ENCODE measurements around the gene ZBTB8A.
"Not testable (repeated sequence)": the region's sequence is repeated elsewhere in the genome, so short reads cannot be mapped to it uniquely, and the experiment has no call there.

ZBTB8A gene

DNA sequence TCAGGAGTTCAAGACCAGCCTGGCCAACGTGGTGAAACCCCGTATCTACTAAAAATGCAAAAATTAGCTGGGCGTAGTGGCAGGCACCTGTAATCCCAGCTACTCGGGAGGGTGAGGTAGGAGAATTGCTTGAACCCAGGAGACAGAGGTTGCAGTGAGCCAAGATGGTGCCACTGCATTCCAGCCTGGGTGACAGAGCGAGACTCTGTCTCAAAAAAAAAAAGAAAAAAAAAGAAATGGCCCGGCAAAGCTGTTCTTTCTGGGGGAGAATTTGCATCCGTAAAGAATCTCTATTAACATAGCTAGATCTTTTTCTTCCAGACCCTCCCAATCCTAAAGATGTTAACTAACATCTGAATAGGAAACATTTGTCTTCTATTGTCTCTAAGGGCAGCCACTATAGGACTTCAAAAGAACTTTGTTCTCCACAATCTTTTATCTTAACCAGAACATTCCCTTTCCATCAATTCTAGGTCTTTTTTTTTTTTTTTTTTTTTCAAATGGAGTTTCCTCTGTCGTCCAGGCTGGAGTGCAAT lies 103.1 kb downstream of the ZBTB8A start:
- ATAC-seq = not testable (repeated sequence)

DNA sequence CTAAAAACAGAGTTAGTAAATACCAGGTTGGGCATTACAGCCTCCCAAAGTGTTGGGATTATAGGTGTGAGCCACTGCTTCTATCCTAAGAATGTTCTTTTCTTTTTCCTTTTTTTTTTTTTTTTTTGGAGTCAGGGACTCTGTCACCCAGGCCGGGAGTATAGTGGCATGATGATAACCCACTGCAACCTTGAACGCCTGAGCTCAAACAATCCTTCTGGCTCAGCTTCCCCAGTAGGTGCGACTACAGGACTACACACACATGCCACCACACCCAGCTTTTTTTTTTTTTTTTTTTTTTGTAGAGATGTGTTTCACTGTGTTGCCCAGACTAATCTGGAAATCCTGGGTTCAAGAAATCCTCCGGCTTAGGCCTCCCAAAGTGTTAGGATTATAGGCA lies 105.2 kb downstream of the ZBTB8A start:
- TF ChIP-seq, protein P1, sequence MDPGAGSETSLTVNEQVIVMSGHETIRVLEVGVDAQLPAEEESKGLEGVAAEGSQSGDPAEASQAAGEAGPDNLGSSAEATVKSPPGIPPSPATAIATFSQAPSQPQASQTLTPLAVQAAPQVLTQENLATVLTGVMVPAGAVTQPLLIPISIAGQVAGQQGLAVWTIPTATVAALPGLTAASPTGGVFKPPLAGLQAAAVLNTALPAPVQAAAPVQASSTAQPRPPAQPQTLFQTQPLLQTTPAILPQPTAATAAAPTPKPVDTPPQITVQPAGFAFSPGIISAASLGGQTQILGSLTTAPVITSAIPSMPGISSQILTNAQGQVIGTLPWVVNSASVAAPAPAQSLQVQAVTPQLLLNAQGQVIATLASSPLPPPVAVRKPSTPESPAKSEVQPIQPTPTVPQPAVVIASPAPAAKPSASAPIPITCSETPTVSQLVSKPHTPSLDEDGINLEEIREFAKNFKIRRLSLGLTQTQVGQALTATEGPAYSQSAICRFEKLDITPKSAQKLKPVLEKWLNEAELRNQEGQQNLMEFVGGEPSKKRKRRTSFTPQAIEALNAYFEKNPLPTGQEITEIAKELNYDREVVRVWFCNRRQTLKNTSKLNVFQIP (CRISPR knock-in tag; IDR thresholded peaks at IDR 0.05; ENCODE audit: borderline replicate concordance, low read depth) = no peak
- TF ChIP-seq TCF4 (CRISPR knock-in tag; IDR thresholded peaks at IDR 0.05; ENCODE audit: borderline replicate concordance) (no peak), TOX (CRISPR knock-in tag; IDR thresholded peaks at IDR 0.05; ENCODE audit: borderline replicate concordance) (no peak), SNAI2 (CRISPR knock-in tag; IDR thresholded peaks at IDR 0.05) (no peak)
- TF ChIP-seq, protein P2, sequence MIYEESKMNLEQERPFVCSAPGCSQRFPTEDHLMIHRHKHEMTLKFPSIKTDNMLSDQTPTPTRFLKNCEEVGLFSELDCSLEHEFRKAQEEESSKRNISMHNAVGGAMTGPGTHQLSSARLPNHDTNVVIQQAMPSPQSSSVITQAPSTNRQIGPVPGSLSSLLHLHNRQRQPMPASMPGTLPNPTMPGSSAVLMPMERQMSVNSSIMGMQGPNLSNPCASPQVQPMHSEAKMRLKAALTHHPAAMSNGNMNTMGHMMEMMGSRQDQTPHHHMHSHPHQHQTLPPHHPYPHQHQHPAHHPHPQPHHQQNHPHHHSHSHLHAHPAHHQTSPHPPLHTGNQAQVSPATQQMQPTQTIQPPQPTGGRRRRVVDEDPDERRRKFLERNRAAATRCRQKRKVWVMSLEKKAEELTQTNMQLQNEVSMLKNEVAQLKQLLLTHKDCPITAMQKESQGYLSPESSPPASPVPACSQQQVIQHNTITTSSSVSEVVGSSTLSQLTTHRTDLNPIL (CRISPR knock-in tag; IDR thresholded peaks at IDR 0.05; ENCODE audit: low read depth) = no peak
- ATAC-seq = no peak

DNA sequence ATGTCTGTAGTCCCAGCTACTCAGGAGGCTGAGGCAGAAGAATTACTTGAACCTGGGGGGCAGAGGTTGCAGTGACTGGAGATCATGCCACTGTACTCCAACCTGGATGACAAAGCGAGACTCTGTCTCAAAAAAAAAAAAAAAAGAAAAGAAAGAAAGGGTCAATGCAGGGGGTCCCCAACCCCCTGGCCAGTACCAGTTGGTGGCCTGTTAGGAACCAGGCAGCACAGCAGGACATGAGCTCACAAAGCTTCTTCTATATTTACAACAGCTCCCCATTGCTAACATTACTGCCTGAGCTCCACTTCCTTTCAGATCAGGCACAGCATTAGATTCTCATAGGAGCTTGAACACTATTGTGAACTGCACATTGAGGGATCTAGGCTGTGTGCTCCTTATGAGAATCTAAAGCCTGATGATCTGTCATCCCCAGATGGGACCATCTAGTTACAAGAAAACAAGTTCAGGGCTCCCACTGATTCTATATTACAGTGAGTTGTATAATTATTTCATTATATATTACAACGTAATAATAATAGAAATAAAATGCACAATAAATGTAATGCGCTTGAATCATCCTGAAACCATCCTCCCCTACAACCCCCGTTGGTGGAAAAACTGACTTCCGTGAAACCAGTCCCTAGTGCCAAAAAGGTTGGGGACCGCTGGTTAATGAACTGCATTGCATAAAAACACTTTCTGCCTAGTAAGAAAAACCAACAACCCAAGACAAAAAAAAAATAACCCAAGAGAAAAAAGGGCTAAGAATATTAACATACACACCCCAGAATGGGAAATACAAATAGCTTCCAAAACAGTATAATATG lies 108.3 kb downstream of the ZBTB8A start:
- TF ChIP-seq ESRRG (CRISPR knock-in tag; IDR thresholded peaks at IDR 0.05) = no peak
- no peak for TF ChIP-seq ZC3H10 (CRISPR knock-in tag; IDR thresholded peaks at IDR 0.05)
- TF ChIP-seq ZNF565 (CRISPR knock-in tag; conservative IDR thresholded peaks at IDR 0.05; ENCODE audit: low read depth) = no peak
- TF ChIP-seq OSR1 (CRISPR knock-in tag; IDR thresholded peaks at IDR 0.05) = no peak
- TF ChIP-seq ZFP30 (CRISPR knock-in tag; IDR thresholded peaks at IDR 0.05) = no peak
- no peak for TF ChIP-seq ISL1 (CRISPR knock-in tag; IDR thresholded peaks at IDR 0.05)
- TF ChIP-seq, protein P3, sequence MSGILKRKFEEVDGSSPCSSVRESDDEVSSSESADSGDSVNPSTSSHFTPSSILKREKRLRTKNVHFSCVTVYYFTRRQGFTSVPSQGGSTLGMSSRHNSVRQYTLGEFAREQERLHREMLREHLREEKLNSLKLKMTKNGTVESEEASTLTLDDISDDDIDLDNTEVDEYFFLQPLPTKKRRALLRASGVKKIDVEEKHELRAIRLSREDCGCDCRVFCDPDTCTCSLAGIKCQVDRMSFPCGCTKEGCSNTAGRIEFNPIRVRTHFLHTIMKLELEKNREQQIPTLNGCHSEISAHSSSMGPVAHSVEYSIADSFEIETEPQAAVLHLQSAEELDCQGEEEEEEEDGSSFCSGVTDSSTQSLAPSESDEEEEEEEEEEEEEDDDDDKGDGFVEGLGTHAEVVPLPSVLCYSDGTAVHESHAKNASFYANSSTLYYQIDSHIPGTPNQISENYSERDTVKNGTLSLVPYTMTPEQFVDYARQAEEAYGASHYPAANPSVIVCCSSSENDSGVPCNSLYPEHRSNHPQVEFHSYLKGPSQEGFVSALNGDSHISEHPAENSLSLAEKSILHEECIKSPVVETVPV (CRISPR knock-in tag; IDR thresholded peaks at IDR 0.05) = no peak
- no peak for TF ChIP-seq ZFP3 (CRISPR knock-in tag; IDR thresholded peaks at IDR 0.05)
- no peak for TF ChIP-seq SNAI2 (CRISPR knock-in tag; IDR thresholded peaks at IDR 0.05)
- TF ChIP-seq ZNF8 (CRISPR knock-in tag; IDR thresholded peaks at IDR 0.05) = no peak
- TF ChIP-seq ZNF70 (CRISPR knock-in tag; IDR thresholded peaks at IDR 0.05) = no peak
- no peak for TF ChIP-seq BACH2 (CRISPR knock-in tag; IDR thresholded peaks at IDR 0.05; ENCODE audit: borderline replicate concordance)
- no peak for TF ChIP-seq TOX (CRISPR knock-in tag; IDR thresholded peaks at IDR 0.05; ENCODE audit: borderline replicate concordance)
- TF ChIP-seq, protein P4, sequence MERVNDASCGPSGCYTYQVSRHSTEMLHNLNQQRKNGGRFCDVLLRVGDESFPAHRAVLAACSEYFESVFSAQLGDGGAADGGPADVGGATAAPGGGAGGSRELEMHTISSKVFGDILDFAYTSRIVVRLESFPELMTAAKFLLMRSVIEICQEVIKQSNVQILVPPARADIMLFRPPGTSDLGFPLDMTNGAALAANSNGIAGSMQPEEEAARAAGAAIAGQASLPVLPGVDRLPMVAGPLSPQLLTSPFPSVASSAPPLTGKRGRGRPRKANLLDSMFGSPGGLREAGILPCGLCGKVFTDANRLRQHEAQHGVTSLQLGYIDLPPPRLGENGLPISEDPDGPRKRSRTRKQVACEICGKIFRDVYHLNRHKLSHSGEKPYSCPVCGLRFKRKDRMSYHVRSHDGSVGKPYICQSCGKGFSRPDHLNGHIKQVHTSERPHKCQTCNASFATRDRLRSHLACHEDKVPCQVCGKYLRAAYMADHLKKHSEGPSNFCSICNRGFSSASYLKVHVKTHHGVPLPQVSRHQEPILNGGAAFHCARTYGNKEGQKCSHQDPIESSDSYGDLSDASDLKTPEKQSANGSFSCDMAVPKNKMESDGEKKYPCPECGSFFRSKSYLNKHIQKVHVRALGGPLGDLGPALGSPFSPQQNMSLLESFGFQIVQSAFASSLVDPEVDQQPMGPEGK (CRISPR knock-in tag; IDR thresholded peaks at IDR 0.05; ENCODE audit: borderline replicate concordance) = no peak
- TF ChIP-seq PPARA (CRISPR knock-in tag; IDR thresholded peaks at IDR 0.05; ENCODE audit: borderline replicate concordance) = no peak
- no peak for ATAC-seq

DNA sequence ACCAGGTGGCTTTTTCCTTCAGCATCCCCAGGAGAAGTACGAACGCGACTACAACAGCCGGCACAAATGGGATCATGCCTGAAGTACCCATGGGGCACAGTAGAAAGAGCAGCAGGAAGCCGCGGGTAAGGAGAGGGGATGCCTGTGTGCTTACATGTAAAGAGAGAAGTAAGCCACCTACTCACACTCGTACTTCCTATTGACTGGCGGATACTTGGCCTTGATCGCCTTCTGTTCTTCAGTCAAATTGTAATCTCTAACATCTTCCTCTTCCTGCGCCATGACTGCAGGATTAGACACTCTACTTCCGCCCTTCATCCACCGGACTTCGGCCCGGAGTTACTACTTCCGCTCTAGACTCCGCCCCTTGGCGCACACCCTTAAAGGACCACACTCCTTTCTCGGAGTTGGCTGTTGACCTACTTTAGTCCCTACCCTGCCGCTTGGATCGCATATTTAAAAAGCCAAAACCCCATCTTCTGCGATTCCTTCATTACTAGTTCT lies 111.1 kb downstream of the ZBTB8A start, which contains the start of gene ZBTB8OS:
TSS of gene ZBTB8OS (minus strand) at position 303 of the 504 bp plus-strand sequence. CDS start at position 282, 21 bp downstream.
- peak; percentile 90 for ATAC-seq
- TF ChIP-seq, protein P2 (CRISPR knock-in tag; IDR thresholded peaks at IDR 0.05; ENCODE audit: low read depth) = no peak
- no peak for TF ChIP-seq ZFP3 (CRISPR knock-in tag; IDR thresholded peaks at IDR 0.05)
- TF ChIP-seq ZNF565 (CRISPR knock-in tag; conservative IDR thresholded peaks at IDR 0.05; ENCODE audit: low read depth) = no peak
- no peak for TF ChIP-seq OSR1 (CRISPR knock-in tag; IDR thresholded peaks at IDR 0.05)
- TF ChIP-seq, protein P5, sequence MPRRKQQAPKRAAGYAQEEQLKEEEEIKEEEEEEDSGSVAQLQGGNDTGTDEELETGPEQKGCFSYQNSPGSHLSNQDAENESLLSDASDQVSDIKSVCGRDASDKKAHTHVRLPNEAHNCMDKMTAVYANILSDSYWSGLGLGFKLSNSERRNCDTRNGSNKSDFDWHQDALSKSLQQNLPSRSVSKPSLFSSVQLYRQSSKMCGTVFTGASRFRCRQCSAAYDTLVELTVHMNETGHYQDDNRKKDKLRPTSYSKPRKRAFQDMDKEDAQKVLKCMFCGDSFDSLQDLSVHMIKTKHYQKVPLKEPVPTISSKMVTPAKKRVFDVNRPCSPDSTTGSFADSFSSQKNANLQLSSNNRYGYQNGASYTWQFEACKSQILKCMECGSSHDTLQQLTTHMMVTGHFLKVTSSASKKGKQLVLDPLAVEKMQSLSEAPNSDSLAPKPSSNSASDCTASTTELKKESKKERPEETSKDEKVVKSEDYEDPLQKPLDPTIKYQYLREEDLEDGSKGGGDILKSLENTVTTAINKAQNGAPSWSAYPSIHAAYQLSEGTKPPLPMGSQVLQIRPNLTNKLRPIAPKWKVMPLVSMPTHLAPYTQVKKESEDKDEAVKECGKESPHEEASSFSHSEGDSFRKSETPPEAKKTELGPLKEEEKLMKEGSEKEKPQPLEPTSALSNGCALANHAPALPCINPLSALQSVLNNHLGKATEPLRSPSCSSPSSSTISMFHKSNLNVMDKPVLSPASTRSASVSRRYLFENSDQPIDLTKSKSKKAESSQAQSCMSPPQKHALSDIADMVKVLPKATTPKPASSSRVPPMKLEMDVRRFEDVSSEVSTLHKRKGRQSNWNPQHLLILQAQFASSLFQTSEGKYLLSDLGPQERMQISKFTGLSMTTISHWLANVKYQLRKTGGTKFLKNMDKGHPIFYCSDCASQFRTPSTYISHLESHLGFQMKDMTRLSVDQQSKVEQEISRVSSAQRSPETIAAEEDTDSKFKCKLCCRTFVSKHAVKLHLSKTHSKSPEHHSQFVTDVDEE (CRISPR knock-in tag; IDR thresholded peaks at IDR 0.05) = no peak
- TF ChIP-seq, protein P1 (CRISPR knock-in tag; IDR thresholded peaks at IDR 0.05; ENCODE audit: borderline replicate concordance, low read depth) = no peak
- TF ChIP-seq RARB (CRISPR knock-in tag; IDR thresholded peaks at IDR 0.05) = no peak
- no peak for TF ChIP-seq PPARA (CRISPR knock-in tag; IDR thresholded peaks at IDR 0.05; ENCODE audit: borderline replicate concordance)
- TF ChIP-seq ZNF70 (CRISPR knock-in tag; IDR thresholded peaks at IDR 0.05) = no peak
- TF ChIP-seq ZNF8 (CRISPR knock-in tag; IDR thresholded peaks at IDR 0.05) = no peak
- TF ChIP-seq ZFP30 (CRISPR knock-in tag; IDR thresholded peaks at IDR 0.05) = no peak
- TF ChIP-seq ESRRG (CRISPR knock-in tag; IDR thresholded peaks at IDR 0.05) = no peak
- no peak for TF ChIP-seq ZC3H10 (CRISPR knock-in tag; IDR thresholded peaks at IDR 0.05)
- no peak for TF ChIP-seq BACH2 (CRISPR knock-in tag; IDR thresholded peaks at IDR 0.05; ENCODE audit: borderline replicate concordance)
- TF ChIP-seq SNAI2 (CRISPR knock-in tag; IDR thresholded peaks at IDR 0.05) = no peak
- TF ChIP-seq CSDC2 (CRISPR knock-in tag; IDR thresholded peaks at IDR 0.05) = no peak
- no peak for TF ChIP-seq TCF4 (CRISPR knock-in tag; IDR thresholded peaks at IDR 0.05; ENCODE audit: borderline replicate concordance)

Data from SK-N-SH treated with all-trans-retinoic acid at 6 μM for 48 hours (cell line).